ENCODE data around the gene SMCP. TPM values are rescaled to one million over a fixed set of nuclear protein-coding genes. Genes with fewer than 3 reads are reported as not detected.

Gene SMCP
- total and polyA plus RNA-seq, 11 donors: not detected

GRCh38 chr1:152912900-152913299 is 34.8 kb downstream of the SMCP start:
- no peak for TF ChIP-seq CTCF (IDR thresholded peaks at IDR 0.05)
- no peak for TF ChIP-seq POLR2A (IDR thresholded peaks at IDR 0.05)
- intact Hi-C loops (cut with DNase I): no loop called here
- H3K9me3 ChIP-seq: peaks cover 0 to 6% (median 0%) of the 10 kb centered on the region in 12 donors
- DNase-seq (no peak), ATAC-seq (no peak)
- H3K36me3 ChIP-seq: no peaks in the 10 kb centered on the region
- no peak overlapping the region for H3K27ac ChIP-seq
- H3K27me3 ChIP-seq: peaks cover 0 to 7% (median 0%) of the 10 kb centered on the region in 9 donors
- no peaks in the 10 kb centered on the region for H3K4me1 ChIP-seq
- no peak overlapping the region for H3K4me3 ChIP-seq
- 49 to 61% (median 49%) methylated on average over 5 of the region's 5 CpGs for WGBS, 4 donors

- H3K27ac ChIP-seq: no peak overlapping the region
- H3K4me1 ChIP-seq: no peaks in the 10 kb centered on the region
- no peak overlapping the region for H3K4me3 ChIP-seq
- H3K36me3 ChIP-seq: no peaks in the 10 kb centered on the region
- H3K9me3 ChIP-seq: peaks cover 0 to 12% (median 0%) of the 10 kb centered on the region in 12 donors
- no peak for ATAC-seq
- intact Hi-C loops (cut with DNase I): no loop called here
- H3K27me3 ChIP-seq: peaks cover 0 to 7% (median 0%) of the 10 kb centered on the region in 9 donors
- DNase-seq: no peak
- 6 to 24% (median 17%) methylated on average over 3 of the region's 3 CpGs for WGBS, 4 donors
- TF ChIP-seq CTCF (IDR thresholded peaks at IDR 0.05) (no peak), POLR2A (IDR thresholded peaks at IDR 0.05) (no peak)
Measured at GRCh38 chr1:152917794-152918193, 39.7 kb downstream of the SMCP start.

- ATAC-seq (no peak), DNase-seq (no peak)
- intact Hi-C loops (cut with DNase I): no loop called here
- Histone ChIP-seq H3K4me1 (no peaks in the 10 kb centered on the region), H3K36me3 (no peaks in the 10 kb centered on the region), H3K9me3 (peaks cover 0 to 12% (median 0%) of the 10 kb centered on the region in 12 donors), H3K27ac (no peak overlapping the region), H3K27me3 (peaks cover 0 to 7% (median 0%) of the 10 kb centered on the region in 9 donors), H3K4me3 (no peak overlapping the region)
- no peak for TF ChIP-seq POLR2A (IDR thresholded peaks at IDR 0.05)
- no peak for TF ChIP-seq CTCF (IDR thresholded peaks at IDR 0.05)
Measured at GRCh38 chr1:152919071-152919470, 40.9 kb downstream of the SMCP start.

GRCh38 chr1:152924191-152924590 is 46.1 kb downstream of the SMCP start:
- no peak overlapping the region for H3K4me3 ChIP-seq
- DNase-seq (no peak), ATAC-seq (no peak)
- H3K27ac ChIP-seq: no peak overlapping the region
- no peak for TF ChIP-seq POLR2A (IDR thresholded peaks at IDR 0.05)
- TF ChIP-seq CTCF (IDR thresholded peaks at IDR 0.05): no peak
- intact Hi-C loops (cut with DNase I): no loop called here
- 43 to 48% (median 46%) methylated on average over 2 of the region's 2 CpGs for WGBS, 4 donors
- H3K4me1 ChIP-seq: no peaks in the 10 kb centered on the region
- no peaks in the 10 kb centered on the region for H3K36me3 ChIP-seq
- peaks cover 0 to 3% (median 0%) of the 10 kb centered on the region in 9 donors for H3K27me3 ChIP-seq
- peaks cover 0 to 11% (median 0%) of the 10 kb centered on the region in 12 donors for H3K9me3 ChIP-seq
